Measurements from ENCODE around the gene CIBAR2. TPM values are rescaled to one million over a fixed set of nuclear protein-coding genes. Genes with fewer than 3 reads are reported as not detected.

The CIBAR2 gene
- total RNA-seq, 1 experiment from 2014 or later = not detected

GRCh38 chr16:85114909-85115567, 2.8 kb upstream of the CIBAR2 start:
- DNase-seq (ENCODE audit: low read depth, low spot score) = peak; percentile 82
- in situ Hi-C loops (cut with HindIII; ENCODE audit: low pct_unique_long_range_greater_than_20kb, low sequenced_read_pairs) = no loop called here

GRCh38 chr16:85113913-85114312, 1.6 kb upstream of the CIBAR2 start:
- in situ Hi-C loops (cut with HindIII; ENCODE audit: low pct_unique_long_range_greater_than_20kb, low sequenced_read_pairs) = no loop called here

DNA sequence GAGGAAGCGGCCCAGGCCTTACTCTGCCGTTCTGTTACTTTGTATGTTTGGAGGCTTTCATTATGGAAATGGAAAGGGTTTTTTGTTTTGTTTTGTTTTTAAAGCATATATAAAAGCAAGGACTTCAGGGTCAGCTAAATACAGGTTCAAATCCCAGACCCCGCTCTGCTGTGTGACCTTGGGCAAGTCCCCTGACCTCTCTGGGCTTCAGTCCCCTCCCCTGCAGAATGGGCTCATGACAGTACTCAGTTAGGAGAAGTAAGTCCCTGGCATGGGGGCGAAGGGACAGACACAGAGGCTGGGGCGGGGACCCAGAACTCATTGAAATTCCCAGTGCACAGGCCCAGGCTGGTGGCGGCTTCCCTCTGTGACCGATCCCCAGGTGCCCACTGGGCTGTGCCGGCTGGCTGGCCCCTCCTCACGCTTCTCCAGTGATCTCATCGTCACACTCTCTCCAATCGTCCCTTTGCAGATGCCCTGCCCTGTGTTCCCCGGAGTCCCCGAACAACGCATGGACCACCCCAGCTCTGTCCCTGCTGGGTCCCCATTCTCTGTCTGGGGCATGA, 979 bp upstream of the CIBAR2 start:
- no peak for DNase-seq (ENCODE audit: low read depth, low spot score)
- in situ Hi-C loops (cut with HindIII; ENCODE audit: low pct_unique_long_range_greater_than_20kb, low sequenced_read_pairs) = no loop called here

More at GRCh38 chr16:85113913-85114312, 1.6 kb upstream of the CIBAR2 start:
- DNase-seq (ENCODE audit: low read depth, low spot score) = no peak

DNA sequence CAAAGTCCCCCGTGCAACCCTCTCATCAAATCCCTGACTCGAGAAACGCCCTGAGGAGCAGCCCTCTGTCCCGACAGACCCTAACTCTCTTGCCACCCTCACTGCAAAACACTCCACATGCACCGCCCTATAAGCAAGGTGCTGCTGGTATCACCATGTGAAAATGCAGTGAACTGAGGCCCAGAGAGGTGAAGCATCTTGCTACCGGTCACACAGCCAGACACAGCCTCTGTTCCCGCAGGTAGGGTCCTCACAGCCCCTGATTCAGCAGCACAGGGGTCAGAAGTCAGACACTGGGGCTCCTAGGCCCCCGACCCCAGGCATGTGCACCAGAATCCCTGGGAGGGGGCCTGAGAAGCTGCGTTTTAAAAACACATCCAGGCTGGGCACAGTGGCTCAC, 1.1 kb downstream of the CIBAR2 start:
- no peak for DNase-seq (ENCODE audit: low read depth, low spot score)
- in situ Hi-C loops (cut with HindIII; ENCODE audit: low pct_unique_long_range_greater_than_20kb, low sequenced_read_pairs) = no loop called here

- in situ Hi-C loops (cut with HindIII; ENCODE audit: low pct_unique_long_range_greater_than_20kb, low sequenced_read_pairs) = no loop called here
- DNase-seq (ENCODE audit: low read depth, low spot score) = no peak
Measured at GRCh38 chr16:85110105-85110504, 2.2 kb downstream of the CIBAR2 start.

GRCh38 chr16:85107532-85107931, 4.7 kb downstream of the CIBAR2 start:
- in situ Hi-C loops (cut with HindIII; ENCODE audit: low pct_unique_long_range_greater_than_20kb, low sequenced_read_pairs) = no loop called here
- DNase-seq (ENCODE audit: low read depth, low spot score) = no peak

DNA sequence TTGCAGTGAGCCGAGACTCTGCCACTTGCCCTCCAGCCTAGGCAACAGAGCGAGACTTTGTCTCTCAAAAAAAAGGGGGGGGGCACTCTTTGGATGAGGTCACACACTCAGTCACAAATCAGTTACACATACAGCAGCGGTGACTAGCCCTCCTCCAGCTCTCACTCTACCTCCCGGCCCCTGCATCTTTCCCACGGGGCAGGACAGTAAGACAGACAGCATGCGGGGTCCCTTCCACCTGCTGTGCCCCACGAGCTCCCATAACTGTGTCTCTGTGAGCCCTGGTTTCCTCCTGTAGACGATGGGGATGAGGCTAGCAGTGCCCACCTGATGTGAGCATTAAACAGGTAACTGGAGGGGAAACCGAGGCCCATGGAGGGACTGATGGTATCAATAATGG, 5.2 kb downstream of the CIBAR2 start:
- no peak for DNase-seq (ENCODE audit: low read depth, low spot score)
- in situ Hi-C loops (cut with HindIII; ENCODE audit: low pct_unique_long_range_greater_than_20kb, low sequenced_read_pairs) = no loop called here

DNA sequence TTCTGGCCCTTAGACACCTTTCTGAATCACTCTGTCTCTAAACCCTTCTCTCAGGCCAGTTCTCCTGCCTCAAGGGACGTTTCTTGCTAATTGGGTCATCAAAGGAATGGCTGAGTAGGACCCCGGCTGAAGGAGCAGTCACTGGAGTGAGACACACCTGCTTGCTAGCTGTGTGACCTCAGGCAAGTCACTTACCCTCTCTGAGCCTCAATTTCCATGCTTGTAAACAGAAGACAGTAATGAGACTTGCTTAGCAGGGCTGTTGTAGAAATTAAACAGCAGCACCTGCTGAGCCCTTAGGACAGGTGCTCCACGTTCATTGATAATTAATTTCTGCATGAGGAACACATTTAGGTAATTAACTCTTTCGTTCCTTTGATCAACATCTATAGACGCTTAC, 6.8 kb downstream of the CIBAR2 start:
- in situ Hi-C loops (cut with HindIII; ENCODE audit: low pct_unique_long_range_greater_than_20kb, low sequenced_read_pairs) = no loop called here
- no peak for DNase-seq (ENCODE audit: low read depth, low spot score)

DNA sequence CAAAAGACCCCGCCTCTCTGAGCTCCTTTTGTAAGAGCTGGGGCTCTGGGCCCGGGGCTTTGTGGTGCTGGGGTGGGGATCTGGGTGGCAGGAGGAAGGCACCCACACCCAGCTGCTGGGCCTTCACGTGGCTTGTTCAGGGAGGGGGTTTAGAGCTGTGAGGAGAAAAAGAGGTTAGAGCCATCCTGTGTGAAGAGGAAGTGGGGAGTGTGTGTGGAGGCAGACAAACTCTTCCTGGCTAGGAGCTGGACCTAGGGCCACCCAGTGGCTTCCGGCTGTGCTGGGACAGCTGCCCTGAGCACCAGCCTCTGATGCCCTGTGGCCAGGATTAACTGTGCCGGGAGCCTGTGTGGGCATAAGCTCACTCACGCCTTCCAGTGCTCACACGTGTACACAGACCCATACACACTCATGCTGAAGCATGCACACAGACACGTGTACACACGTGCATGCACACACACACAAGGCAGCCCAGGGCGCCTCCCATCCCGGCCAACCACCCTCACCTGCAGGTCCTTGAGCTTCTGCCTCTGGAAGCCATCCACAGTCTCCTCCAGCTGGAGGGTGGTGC, 7.4 kb downstream of the CIBAR2 start:
- no peak for DNase-seq (ENCODE audit: low read depth, low spot score)
- in situ Hi-C loops (cut with HindIII; ENCODE audit: low pct_unique_long_range_greater_than_20kb, low sequenced_read_pairs) = no loop called here

DNA sequence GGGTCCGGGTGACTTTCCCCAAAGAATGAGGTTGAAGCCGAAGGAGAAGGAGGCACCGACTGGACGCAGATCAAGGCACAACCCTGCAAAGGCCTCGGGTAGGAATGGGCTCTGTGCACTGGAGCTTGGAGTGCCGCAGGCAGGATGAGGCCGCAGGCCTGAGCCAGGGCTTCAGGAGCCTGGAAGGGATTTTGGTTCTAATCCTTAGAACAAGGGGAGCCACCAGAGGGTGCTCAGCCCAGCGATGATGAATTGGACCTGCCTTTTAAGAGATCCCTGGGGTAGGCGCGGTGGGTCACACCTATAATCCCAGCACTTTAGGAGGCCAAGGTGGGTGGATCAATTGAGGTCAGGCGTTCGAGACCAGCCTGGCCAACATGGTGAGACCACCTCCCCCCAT, 8.1 kb downstream of the CIBAR2 start:
- in situ Hi-C loops (cut with HindIII; ENCODE audit: low pct_unique_long_range_greater_than_20kb, low sequenced_read_pairs) = no loop called here
- no peak for DNase-seq (ENCODE audit: low read depth, low spot score)

GRCh38 chr16:85103114-85104079, 8.9 kb downstream of the CIBAR2 start:
- in situ Hi-C loops (cut with HindIII; ENCODE audit: low pct_unique_long_range_greater_than_20kb, low sequenced_read_pairs) = no loop called here
- DNase-seq (ENCODE audit: low read depth, low spot score) = no peak

DNA sequence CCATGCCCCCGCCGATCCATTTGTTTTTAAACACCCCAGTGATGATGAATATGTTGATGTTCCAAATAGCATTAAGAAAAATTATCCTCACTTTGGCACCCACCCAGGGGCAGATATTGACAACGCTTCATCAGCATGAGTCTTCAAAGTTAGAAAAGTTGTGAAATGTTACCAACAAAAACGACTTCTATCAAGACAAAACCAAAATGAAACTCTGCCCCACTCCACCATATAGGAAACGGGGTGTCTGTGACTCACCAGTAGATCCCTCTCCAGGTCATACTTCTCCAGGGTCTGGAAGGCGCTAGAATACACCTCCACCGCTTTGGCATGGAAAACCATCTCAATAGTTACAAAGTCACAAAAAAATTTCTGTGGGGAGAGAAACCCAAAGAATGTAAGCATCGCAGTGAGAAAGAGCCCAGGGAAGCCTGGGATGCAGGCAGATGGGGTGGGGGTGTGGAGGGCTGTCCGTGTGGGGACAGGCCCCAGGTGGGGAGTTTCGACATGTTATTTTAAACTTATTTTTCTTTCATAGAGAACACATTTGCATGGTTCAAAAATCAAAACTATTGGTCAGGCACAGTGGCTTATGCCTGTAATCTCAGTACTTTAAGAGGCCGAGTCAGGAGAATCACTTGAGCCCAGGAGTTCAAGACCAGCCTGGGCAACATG, 10.2 kb downstream of the CIBAR2 start:
- in situ Hi-C loops (cut with HindIII; ENCODE audit: low pct_unique_long_range_greater_than_20kb, low sequenced_read_pairs) = no loop called here

DNA sequence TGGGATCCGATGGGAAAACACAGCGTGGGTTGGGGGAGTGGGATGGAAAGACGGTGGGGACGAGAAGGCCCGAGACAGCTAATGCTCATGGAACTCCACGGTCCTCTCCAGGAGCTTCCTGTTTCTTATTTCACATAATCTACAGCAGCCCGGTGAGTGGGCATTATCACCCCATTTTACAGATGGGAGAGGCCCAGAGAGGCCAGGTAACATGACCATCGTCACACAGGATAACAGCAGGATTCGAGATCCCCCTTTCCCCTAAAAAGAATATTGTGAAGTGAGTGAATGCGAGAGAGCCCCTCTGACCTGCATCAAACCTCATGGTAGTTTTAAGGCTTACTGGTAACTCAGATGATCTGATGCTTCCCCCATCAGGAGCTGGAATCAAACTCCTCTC, 12.0 kb downstream of the CIBAR2 start:
- in situ Hi-C loops (cut with HindIII; ENCODE audit: low pct_unique_long_range_greater_than_20kb, low sequenced_read_pairs) = no loop called here
- DNase-seq (ENCODE audit: low read depth, low spot score) = no peak

More for the DNA sequence above, 10.2 kb downstream of the CIBAR2 start:
- DNase-seq (ENCODE audit: low read depth, low spot score) = no peak

- in situ Hi-C loops (cut with HindIII; ENCODE audit: low pct_unique_long_range_greater_than_20kb, low sequenced_read_pairs) = no loop called here
- DNase-seq (ENCODE audit: low read depth, low spot score) = no peak
Measured at GRCh38 chr16:85098565-85098964, 13.7 kb downstream of the CIBAR2 start.

DNA sequence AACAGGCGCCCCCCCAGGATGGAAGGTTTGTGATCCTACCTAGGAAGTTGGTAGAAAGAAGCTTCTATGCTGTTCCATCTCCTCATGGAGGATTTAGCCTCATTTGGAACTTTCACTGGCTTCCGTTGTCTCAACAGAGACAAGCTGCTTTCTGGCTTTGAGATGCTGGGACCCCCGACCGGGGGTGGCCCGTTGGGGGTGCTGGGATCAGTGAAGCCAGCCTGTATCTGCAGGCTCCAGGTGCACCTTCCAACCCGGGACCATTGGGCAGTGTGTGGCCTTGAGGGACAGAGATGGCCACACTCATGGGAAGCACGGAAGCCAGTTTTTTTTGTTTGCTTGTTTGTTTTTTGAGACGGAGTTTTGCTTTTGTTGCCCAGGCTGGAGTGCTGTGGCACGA, 15.4 kb downstream of the CIBAR2 start:
- in situ Hi-C loops (cut with HindIII; ENCODE audit: low pct_unique_long_range_greater_than_20kb, low sequenced_read_pairs) = no loop called here
- no peak for DNase-seq (ENCODE audit: low read depth, low spot score)

GRCh38 chr16:85094812-85095211, 17.5 kb downstream of the CIBAR2 start:
- in situ Hi-C loops (cut with HindIII; ENCODE audit: low pct_unique_long_range_greater_than_20kb, low sequenced_read_pairs) = no loop called here
- no peak for DNase-seq (ENCODE audit: low read depth, low spot score)

- DNase-seq (ENCODE audit: low read depth, low spot score) = no peak
- in situ Hi-C loops (cut with HindIII; ENCODE audit: low pct_unique_long_range_greater_than_20kb, low sequenced_read_pairs) = no loop called here
Measured at GRCh38 chr16:85094176-85094805, 18.0 kb downstream of the CIBAR2 start.
